GM19023 (cell line): ENCODE results near the gene SLU7.

Source experiments
- ATAC-seq: cut with Tn5 transposase; IDR thresholded peaks from one replicate; pipeline ENCODE4 v1.9.1; 2021; ENCODE audit warnings: mild to moderate bottlenecking, moderate library complexity; ENCODE audit not compliant: unreplicated experiment

The SLU7 gene

GRCh38 chr5:160420331-160420610, 1.4 kb upstream of the SLU7 start:
- ATAC-seq: no peak

- no peak for ATAC-seq
Observed at GRCh38 chr5:160419458-160420330, 813 bp upstream of the SLU7 start.

- peak; percentile 93 for ATAC-seq
Observed at GRCh38 chr5:160399402-160400353, 19.2 kb downstream of the SLU7 start, which contains the start of gene FAM200C. TSS of gene FAM200C (minus strand) at chr5:160400054. CDS start at chr5:160395490, 4,564 bp downstream.

- ATAC-seq: no peak
Observed at GRCh38 chr5:160398806-160399205, 20.1 kb downstream of the SLU7 start.

- ATAC-seq: no peak
Observed at GRCh38 chr5:160397492-160397891, 21.4 kb downstream of the SLU7 start.

GRCh38 chr5:160395111-160395510, 23.8 kb downstream of the SLU7 start:
- ATAC-seq: no peak

GRCh38 chr5:160390787-160391696, 27.8 kb downstream of the SLU7 start:
- ATAC-seq: no peak

GRCh38 chr5:160387445-160387844, 31.4 kb downstream of the SLU7 start:
- ATAC-seq: no peak

GRCh38 chr5:160385496-160385895, 33.4 kb downstream of the SLU7 start:
- no peak for ATAC-seq

GRCh38 chr5:160384681-160385080, 34.2 kb downstream of the SLU7 start:
- ATAC-seq: no peak

- ATAC-seq: no peak
Observed at GRCh38 chr5:160382346-160382745, 36.5 kb downstream of the SLU7 start.

- no peak for ATAC-seq
Observed at GRCh38 chr5:160380041-160380440, 38.8 kb downstream of the SLU7 start.

GRCh38 chr5:160379511-160379910, 39.4 kb downstream of the SLU7 start:
- ATAC-seq: no peak

GRCh38 chr5:160378330-160378729, 40.6 kb downstream of the SLU7 start:
- ATAC-seq: no peak

- no peak for ATAC-seq
Observed at GRCh38 chr5:160377651-160378050, 41.2 kb downstream of the SLU7 start.

- ATAC-seq: no peak
Observed at GRCh38 chr5:160376416-160376815, 42.5 kb downstream of the SLU7 start.

GRCh38 chr5:160375701-160376100, 43.2 kb downstream of the SLU7 start:
- ATAC-seq: no peak

- no peak for ATAC-seq
Observed at GRCh38 chr5:160375166-160375565, 43.7 kb downstream of the SLU7 start.

- ATAC-seq: no peak
Observed at GRCh38 chr5:160371294-160371693, 47.6 kb downstream of the SLU7 start.

- no peak for ATAC-seq
Observed at GRCh38 chr5:160370713-160371034, 48.2 kb downstream of the SLU7 start.
